Measurements from ENCODE around the gene ATOX1.
A peak's percentile ranks its signal among the peaks of the same experiment; 100 is the strongest.

ATOX1 gene

DNA sequence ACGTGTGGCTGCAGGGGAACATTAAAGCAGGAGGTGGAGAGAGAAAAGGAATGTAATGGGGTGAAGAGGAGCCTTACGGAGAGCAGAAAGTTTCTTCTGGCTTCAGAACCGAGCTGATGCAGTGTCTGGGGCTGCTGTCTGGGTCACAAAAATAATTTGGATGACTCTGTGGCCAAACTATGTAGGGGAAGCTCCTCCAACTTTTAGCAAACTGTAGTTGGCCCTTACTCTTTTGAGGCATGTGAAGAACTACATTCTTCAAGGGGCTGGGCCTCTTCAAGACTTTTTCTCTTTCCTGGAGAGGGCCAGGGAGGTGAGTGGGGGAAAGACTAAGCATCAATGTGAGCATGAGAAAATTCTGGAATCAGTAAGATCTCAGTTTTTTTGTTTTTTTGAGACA is 39.8 kb downstream of the ATOX1 start:
- H3K79me2 ChIP-seq, result no peaks in the 10 kb centered on the region
- TF ChIP-seq, protein P1, sequence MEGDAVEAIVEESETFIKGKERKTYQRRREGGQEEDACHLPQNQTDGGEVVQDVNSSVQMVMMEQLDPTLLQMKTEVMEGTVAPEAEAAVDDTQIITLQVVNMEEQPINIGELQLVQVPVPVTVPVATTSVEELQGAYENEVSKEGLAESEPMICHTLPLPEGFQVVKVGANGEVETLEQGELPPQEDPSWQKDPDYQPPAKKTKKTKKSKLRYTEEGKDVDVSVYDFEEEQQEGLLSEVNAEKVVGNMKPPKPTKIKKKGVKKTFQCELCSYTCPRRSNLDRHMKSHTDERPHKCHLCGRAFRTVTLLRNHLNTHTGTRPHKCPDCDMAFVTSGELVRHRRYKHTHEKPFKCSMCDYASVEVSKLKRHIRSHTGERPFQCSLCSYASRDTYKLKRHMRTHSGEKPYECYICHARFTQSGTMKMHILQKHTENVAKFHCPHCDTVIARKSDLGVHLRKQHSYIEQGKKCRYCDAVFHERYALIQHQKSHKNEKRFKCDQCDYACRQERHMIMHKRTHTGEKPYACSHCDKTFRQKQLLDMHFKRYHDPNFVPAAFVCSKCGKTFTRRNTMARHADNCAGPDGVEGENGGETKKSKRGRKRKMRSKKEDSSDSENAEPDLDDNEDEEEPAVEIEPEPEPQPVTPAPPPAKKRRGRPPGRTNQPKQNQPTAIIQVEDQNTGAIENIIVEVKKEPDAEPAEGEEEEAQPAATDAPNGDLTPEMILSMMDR (IDR thresholded peaks at IDR 0.05), result no peak
- no peak overlapping the region for H3K9ac ChIP-seq
- no peaks in the 10 kb centered on the region for H3K27me3 ChIP-seq (ENCODE audit: control insufficient read depth, insufficient read depth, low read length)
- H3K36me3 ChIP-seq (ENCODE audit: control insufficient read depth, insufficient read depth, low read length), result no peaks in the 10 kb centered on the region
- H3K9me3 ChIP-seq (ENCODE audit: control insufficient read depth, low read length), result no peaks in the 10 kb centered on the region
- peaks cover 8% of the 10 kb centered on the region for H3K4me1 ChIP-seq
- H3K27ac ChIP-seq, result no peak overlapping the region
- H3K4me3 ChIP-seq (ENCODE audit: low read depth, low read length), result no peak overlapping the region
- H3K4me2 ChIP-seq (ENCODE audit: low read length), result no peak overlapping the region
- H2AFZ ChIP-seq, result peak overlapping the region; percentile 48

- H3K4me1 ChIP-seq, result peaks cover 8% of the 10 kb centered on the region
- no peaks in the 10 kb centered on the region for H3K79me2 ChIP-seq
- TF ChIP-seq, protein P1 (IDR thresholded peaks at IDR 0.05), result no peak
- peak overlapping the region; percentile 48 for H2AFZ ChIP-seq
- H3K27ac ChIP-seq, result no peak overlapping the region
- H3K27me3 ChIP-seq (ENCODE audit: control insufficient read depth, insufficient read depth, low read length), result no peaks in the 10 kb centered on the region
- no peaks in the 10 kb centered on the region for H3K36me3 ChIP-seq (ENCODE audit: control insufficient read depth, insufficient read depth, low read length)
- no peak overlapping the region for H3K4me2 ChIP-seq (ENCODE audit: low read length)
- H3K9ac ChIP-seq, result no peak overlapping the region
- H3K9me3 ChIP-seq (ENCODE audit: control insufficient read depth, low read length), result no peaks in the 10 kb centered on the region
- H3K4me3 ChIP-seq (ENCODE audit: low read depth, low read length), result no peak overlapping the region
These were observed 40.3 kb downstream of the ATOX1 start for GRCh38 chr5:151718153-151718552.

- Histone ChIP-seq H3K9me3 (ENCODE audit: control insufficient read depth, low read length) (no peaks in the 10 kb centered on the region), H3K4me3 (ENCODE audit: low read depth, low read length) (no peak overlapping the region), H3K36me3 (ENCODE audit: control insufficient read depth, insufficient read depth, low read length) (no peaks in the 10 kb centered on the region), H3K9ac (no peak overlapping the region), H3K4me2 (ENCODE audit: low read length) (no peak overlapping the region), H2AFZ (peak overlapping the region; percentile 48), H3K27ac (no peak overlapping the region), H3K27me3 (ENCODE audit: control insufficient read depth, insufficient read depth, low read length) (no peaks in the 10 kb centered on the region), H3K4me1 (peaks cover 8% of the 10 kb centered on the region), H3K79me2 (no peaks in the 10 kb centered on the region)
- TF ChIP-seq, protein P1 (IDR thresholded peaks at IDR 0.05), result no peak
These were observed 41.0 kb downstream of the ATOX1 start for GRCh38 chr5:151717416-151717815.

DNA sequence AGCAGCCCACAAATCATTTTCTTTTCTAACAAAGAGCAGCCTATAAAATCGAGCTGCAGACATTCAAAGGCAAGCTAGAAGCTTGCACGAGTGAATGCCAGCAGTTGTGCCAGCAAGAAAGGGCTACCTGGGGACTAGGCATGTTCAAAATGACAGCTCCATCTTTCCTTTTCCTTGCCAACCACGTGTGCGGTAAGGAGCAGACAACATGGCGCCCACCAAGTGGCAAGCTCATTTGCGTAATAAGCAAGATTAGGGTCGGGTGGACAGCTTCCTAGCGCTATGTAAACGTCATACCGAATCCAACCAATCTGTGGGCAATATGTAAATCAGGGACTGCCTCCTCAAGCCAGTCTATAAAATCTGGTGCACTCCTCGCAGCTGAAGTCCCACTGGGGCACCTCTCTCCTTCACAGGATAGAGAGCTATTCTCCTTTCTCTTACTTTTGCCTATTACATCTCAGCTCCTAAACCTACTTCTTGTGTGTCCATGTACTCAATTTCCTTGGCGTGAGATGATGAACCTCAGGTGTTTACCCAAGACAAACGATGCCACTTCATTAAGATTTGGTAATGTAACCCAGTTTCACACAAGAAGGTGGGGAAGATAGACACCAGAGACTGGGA is 49.2 kb downstream of the ATOX1 start:
- H3K9ac ChIP-seq, result no peak overlapping the region
- H2AFZ ChIP-seq, result no peak overlapping the region
- no peaks in the 10 kb centered on the region for H3K9me3 ChIP-seq (ENCODE audit: control insufficient read depth, low read length)
- TF ChIP-seq, protein P1 (IDR thresholded peaks at IDR 0.05), result no peak
- H3K27me3 ChIP-seq (ENCODE audit: control insufficient read depth, insufficient read depth, low read length), result no peaks in the 10 kb centered on the region
- H3K27ac ChIP-seq, result no peak overlapping the region
- H3K4me1 ChIP-seq, result no peaks in the 10 kb centered on the region
- no peak overlapping the region for H3K4me2 ChIP-seq (ENCODE audit: low read length)
- no peaks in the 10 kb centered on the region for H3K79me2 ChIP-seq
- H3K4me3 ChIP-seq (ENCODE audit: low read depth, low read length), result no peak overlapping the region
- no peaks in the 10 kb centered on the region for H3K36me3 ChIP-seq (ENCODE audit: control insufficient read depth, insufficient read depth, low read length)

DNA sequence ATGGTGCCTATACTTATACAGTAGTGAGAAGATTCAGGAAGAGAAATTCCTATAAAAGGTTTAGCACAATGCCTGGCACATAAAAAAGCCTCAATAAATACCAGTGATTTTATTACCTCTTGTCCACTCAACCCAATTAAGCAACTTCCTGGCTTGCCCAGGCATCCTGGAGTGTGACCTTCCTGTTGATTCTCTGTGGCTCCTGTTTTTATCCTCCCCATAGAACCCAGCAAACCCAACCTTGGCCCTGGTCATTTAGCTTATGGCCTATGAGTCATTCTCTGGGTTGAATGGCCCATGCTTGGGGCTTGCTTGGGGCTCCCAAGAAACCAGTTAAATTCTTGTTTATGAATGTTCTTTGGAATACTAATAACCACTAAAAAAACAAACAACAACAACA is 50.3 kb downstream of the ATOX1 start:
- Histone ChIP-seq H3K27ac (no peak overlapping the region), H3K79me2 (no peaks in the 10 kb centered on the region)

More for the DNA sequence above, 50.3 kb downstream of the ATOX1 start:
- peaks cover 7% of the 10 kb centered on the region for H3K4me1 ChIP-seq
- no peak overlapping the region for H3K9ac ChIP-seq
- H3K4me3 ChIP-seq (ENCODE audit: low read depth, low read length), result no peak overlapping the region
- H3K36me3 ChIP-seq (ENCODE audit: control insufficient read depth, insufficient read depth, low read length), result no peaks in the 10 kb centered on the region
- H2AFZ ChIP-seq, result no peak overlapping the region
- H3K4me2 ChIP-seq (ENCODE audit: low read length), result no peak overlapping the region
- no peaks in the 10 kb centered on the region for H3K9me3 ChIP-seq (ENCODE audit: control insufficient read depth, low read length)
- H3K27me3 ChIP-seq (ENCODE audit: control insufficient read depth, insufficient read depth, low read length), result no peaks in the 10 kb centered on the region
- TF ChIP-seq, protein P1 (IDR thresholded peaks at IDR 0.05), result no peak
